Ovary (tissue), 3 donors: ENCODE results near the gene LACTB.

ENCODE experiments used
- CTCF ChIP-seq, 3 donors: fragments of 450-650 bp in 2 of 3; fragments of 200-600 bp in 1 of 3; IDR thresholded peaks; one replicate each; pipeline versions ENCODE4 v1.5.1 to v1.8.0; 2016 to 2022; ENCODE audit warnings: antibody characterized with exemption in 3 of 3, mild to moderate bottlenecking in 1 of 3
- EP300 ChIP-seq: sonication (generic); formaldehyde crosslinking; IDR thresholded peaks from one replicate; pipeline ENCODE4 v1.6.1; 2017; ENCODE audit warnings: antibody characterized with exemption
- POLR2A ChIP-seq: fragments of 450-650 bp; IDR thresholded peaks from one replicate; pipeline ENCODE4 v1.6.1; 2017; ENCODE audit warnings: antibody characterized with exemption, mild to moderate bottlenecking, moderate library complexity
- donor health status: DM: no; HTN: no; CAD: no.

GRCh38 chr15:63109498-63109897, 12.2 kb upstream of the LACTB start:
- TF ChIP-seq CTCF (IDR thresholded peaks at IDR 0.05) (no peak), POLR2A (no peak), EP300 (no peak)
